ENCODE measurements around the gene BTBD1.
"Not testable (repeated sequence)": the region's sequence is repeated elsewhere in the genome, so short reads cannot be mapped to it uniquely, and the experiment has no call there.

Gene BTBD1

GRCh38 chr15:83092309-83092976 is 25.4 kb upstream of the BTBD1 start:
- DNase-seq: no peak

GRCh38 chr15:83091965-83092308 is 24.9 kb upstream of the BTBD1 start:
- not testable (repeated sequence) for DNase-seq

- DNase-seq: no peak
Measured at GRCh38 chr15:83090465-83090864, 23.4 kb upstream of the BTBD1 start.

- no peak for DNase-seq
Measured at GRCh38 chr15:83088876-83089275, 21.8 kb upstream of the BTBD1 start.

GRCh38 chr15:83087576-83087975 is 20.5 kb upstream of the BTBD1 start:
- no peak for DNase-seq

GRCh38 chr15:83085864-83086552 is 19.0 kb upstream of the BTBD1 start:
- not testable (repeated sequence) for DNase-seq

- not testable (repeated sequence) for DNase-seq
Measured at GRCh38 chr15:83085461-83085860, 18.4 kb upstream of the BTBD1 start.

- DNase-seq: no peak
Measured at GRCh38 chr15:83082730-83083386, 15.8 kb upstream of the BTBD1 start.

GRCh38 chr15:83081256-83082014 is 14.4 kb upstream of the BTBD1 start:
- no peak for DNase-seq

GRCh38 chr15:83078712-83079111 is 11.7 kb upstream of the BTBD1 start:
- DNase-seq: no peak

- DNase-seq: no peak
Measured at GRCh38 chr15:83077491-83078230, 10.6 kb upstream of the BTBD1 start.

- peak; percentile 51 for DNase-seq
Measured at GRCh38 chr15:83069211-83069642, 2.2 kb upstream of the BTBD1 start.

GRCh38 chr15:83068054-83068453 is 1.0 kb upstream of the BTBD1 start:
- DNase-seq: no peak

GRCh38 chr15:83067638-83067962 is 548 bp upstream of the BTBD1 start:
- DNase-seq: no peak

GRCh38 chr15:83066034-83066733 is 868 bp downstream of the BTBD1 start:
- no peak for DNase-seq

GRCh38 chr15:83065431-83065830 is 1.6 kb downstream of the BTBD1 start:
- DNase-seq: no peak

GRCh38 chr15:83064859-83065258 is 2.2 kb downstream of the BTBD1 start:
- no peak for DNase-seq

GRCh38 chr15:83063551-83063950 is 3.5 kb downstream of the BTBD1 start:
- no peak for DNase-seq

GRCh38 chr15:83062768-83063180 is 4.3 kb downstream of the BTBD1 start:
- no peak for DNase-seq

GRCh38 chr15:83061680-83062079 is 5.4 kb downstream of the BTBD1 start:
- DNase-seq: no peak

GRCh38 chr15:83057696-83058376 is 9.2 kb downstream of the BTBD1 start:
- no peak for DNase-seq

- no peak for DNase-seq
Measured at GRCh38 chr15:83057002-83057401, 10.1 kb downstream of the BTBD1 start.
